ENCODE data around the gene C3orf49.

The C3orf49 gene

DNA sequence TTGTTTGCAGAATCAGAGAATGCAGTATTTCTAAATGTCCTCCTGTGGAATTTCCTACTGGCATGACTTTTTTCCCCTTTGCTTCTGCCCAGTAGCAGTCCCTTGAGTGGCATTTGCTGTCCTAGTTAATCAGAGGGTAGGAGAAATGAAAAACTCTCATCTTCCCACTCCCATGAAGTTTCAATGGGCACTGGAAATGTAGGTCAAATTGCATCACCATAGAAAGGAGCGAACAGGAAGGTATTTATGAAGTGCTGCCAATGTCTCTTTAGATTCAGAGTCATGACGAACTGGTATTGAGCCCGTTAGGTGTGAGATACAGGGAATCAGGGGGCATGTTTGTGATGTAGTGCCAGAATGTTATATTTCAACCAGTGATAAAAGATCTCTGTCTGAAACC lies 67.8 kb downstream of the C3orf49 start:
- DNase-seq (ENCODE audit: low spot score): no peak

- DNase-seq (ENCODE audit: low spot score): no peak
Observed at GRCh38 chr3:63891518-63891917, 72.4 kb downstream of the C3orf49 start.

- no peak for DNase-seq (ENCODE audit: low spot score)
Observed at GRCh38 chr3:63892773-63893352, 73.8 kb downstream of the C3orf49 start.

GRCh38 chr3:63895422-63896189 lies 76.5 kb downstream of the C3orf49 start:
- no peak for DNase-seq (ENCODE audit: low spot score)

- DNase-seq (ENCODE audit: low spot score): no peak
Observed at GRCh38 chr3:63896332-63897030, 77.4 kb downstream of the C3orf49 start.
